Measurements from ENCODE around the gene PSPH. TPM values are rescaled to one million over a fixed set of nuclear protein-coding genes. Genes with fewer than 3 reads are reported as not detected.
"Not testable (repeated sequence)": the region's sequence is repeated elsewhere in the genome, so short reads cannot be mapped to it uniquely, and the experiment has no call there.

The PSPH gene
- total RNA-seq, 1 donor from 2014 or later = 38.1 TPM

- Mint-ChIP-seq H3K27ac (ENCODE audit: unreplicated experiment) (no peak overlapping the region), H3K4me1 (ENCODE audit: unreplicated experiment) (peaks cover 13% of the 10 kb centered on the region), H3K4me3 (ENCODE audit: unreplicated experiment) (no peak overlapping the region), H3K36me3 (ENCODE audit: low read depth, unreplicated experiment) (peaks cover 8% of the 10 kb centered on the region), H3K9me3 (ENCODE audit: unreplicated experiment) (no peaks in the 10 kb centered on the region), H3K27me3 (ENCODE audit: unreplicated experiment) (peaks cover 7% of the 10 kb centered on the region)
- no peak for TF ChIP-seq CTCF (IDR thresholded peaks at IDR 0.05; ENCODE audit: unreplicated experiment)
- DNase-seq (ENCODE audit: low spot score) = no peak
These were observed 20.9 kb downstream of the PSPH start for GRCh38 chr7:56030340-56030739.

GRCh38 chr7:56028942-56029630 lies 22.2 kb downstream of the PSPH start:
- Mint-ChIP-seq H3K4me1 (ENCODE audit: unreplicated experiment) (peaks cover 13% of the 10 kb centered on the region), H3K27ac (ENCODE audit: unreplicated experiment) (no peak overlapping the region), H3K27me3 (ENCODE audit: unreplicated experiment) (peaks cover 7% of the 10 kb centered on the region), H3K4me3 (ENCODE audit: unreplicated experiment) (no peak overlapping the region), H3K36me3 (ENCODE audit: low read depth, unreplicated experiment) (peaks cover 12% of the 10 kb centered on the region), H3K9me3 (ENCODE audit: unreplicated experiment) (no peaks in the 10 kb centered on the region)
- no peak for DNase-seq (ENCODE audit: low spot score)
- no peak for TF ChIP-seq CTCF (IDR thresholded peaks at IDR 0.05; ENCODE audit: unreplicated experiment)

- Mint-ChIP-seq H3K27ac (ENCODE audit: unreplicated experiment) (no peak overlapping the region), H3K27me3 (ENCODE audit: unreplicated experiment) (peaks cover 4% of the 10 kb centered on the region)
These were observed 24.7 kb downstream of the PSPH start for GRCh38 chr7:56026538-56026937.

GRCh38 chr7:56023500-56023899 lies 27.7 kb downstream of the PSPH start:
- no peaks in the 10 kb centered on the region for H3K4me1 Mint-ChIP-seq (ENCODE audit: unreplicated experiment)
- peaks cover 27% of the 10 kb centered on the region for H3K36me3 Mint-ChIP-seq (ENCODE audit: low read depth, unreplicated experiment)
- no peak for TF ChIP-seq CTCF (IDR thresholded peaks at IDR 0.05; ENCODE audit: unreplicated experiment)
- no peaks in the 10 kb centered on the region for H3K9me3 Mint-ChIP-seq (ENCODE audit: unreplicated experiment)
- H3K4me3 Mint-ChIP-seq (ENCODE audit: unreplicated experiment) = no peak overlapping the region
- peaks cover 4% of the 10 kb centered on the region for H3K27me3 Mint-ChIP-seq (ENCODE audit: unreplicated experiment)
- H3K27ac Mint-ChIP-seq (ENCODE audit: unreplicated experiment) = no peak overlapping the region
- no peak for DNase-seq (ENCODE audit: low spot score)

More at GRCh38 chr7:56026538-56026937, 24.7 kb downstream of the PSPH start:
- TF ChIP-seq CTCF (IDR thresholded peaks at IDR 0.05; ENCODE audit: unreplicated experiment) = no peak
- no peak for DNase-seq (ENCODE audit: low spot score)
- no peaks in the 10 kb centered on the region for H3K9me3 Mint-ChIP-seq (ENCODE audit: unreplicated experiment)
- peaks cover 22% of the 10 kb centered on the region for H3K36me3 Mint-ChIP-seq (ENCODE audit: low read depth, unreplicated experiment)
- H3K4me3 Mint-ChIP-seq (ENCODE audit: unreplicated experiment) = no peak overlapping the region
- H3K4me1 Mint-ChIP-seq (ENCODE audit: unreplicated experiment) = peaks cover 3% of the 10 kb centered on the region

- DNase-seq (ENCODE audit: low spot score) = no peak
- Mint-ChIP-seq H3K9me3 (ENCODE audit: unreplicated experiment) (no peaks in the 10 kb centered on the region), H3K27ac (ENCODE audit: unreplicated experiment) (no peak overlapping the region), H3K36me3 (ENCODE audit: low read depth, unreplicated experiment) (peaks cover 15% of the 10 kb centered on the region), H3K4me1 (ENCODE audit: unreplicated experiment) (no peaks in the 10 kb centered on the region), H3K4me3 (ENCODE audit: unreplicated experiment) (no peak overlapping the region), H3K27me3 (ENCODE audit: unreplicated experiment) (peaks cover 3% of the 10 kb centered on the region)
- TF ChIP-seq CTCF (IDR thresholded peaks at IDR 0.05; ENCODE audit: unreplicated experiment) = no peak
These were observed 31.7 kb downstream of the PSPH start for GRCh38 chr7:56019501-56019900.

GRCh38 chr7:56017015-56017414 lies 34.2 kb downstream of the PSPH start:
- not testable (repeated sequence) for H3K4me1 Mint-ChIP-seq (ENCODE audit: unreplicated experiment); H3K4me3 Mint-ChIP-seq (ENCODE audit: unreplicated experiment); H3K36me3 Mint-ChIP-seq (ENCODE audit: low read depth, unreplicated experiment); H3K9me3 Mint-ChIP-seq (ENCODE audit: unreplicated experiment); H3K27ac Mint-ChIP-seq (ENCODE audit: unreplicated experiment); DNase-seq (ENCODE audit: low spot score); H3K27me3 Mint-ChIP-seq (ENCODE audit: unreplicated experiment)
